OCI-LY1 (cell line): ENCODE measurements around the gene NIPAL3.

ENCODE experiments used
- CTCF ChIP-seq: fragments of 200-600 bp; sonication (generic), shearing (Covaris generic); IDR thresholded peaks from 2 replicates; pipeline ENCODE4 v1.5.1; 2017; ENCODE audit warnings: mild to moderate bottlenecking, antibody characterized with exemption, low read length, moderate library complexity, mixed read lengths
- EZH2 ChIP-seq: fragments of 200-600 bp; sonication (generic), shearing (Covaris generic); IDR thresholded peaks from 2 replicates; pipeline ENCODE4 v1.8.0; 2017; ENCODE audit warnings: borderline replicate concordance, mixed run types, mild to moderate bottlenecking, antibody characterized with exemption, low read length, moderate library complexity, mixed read lengths

DNA sequence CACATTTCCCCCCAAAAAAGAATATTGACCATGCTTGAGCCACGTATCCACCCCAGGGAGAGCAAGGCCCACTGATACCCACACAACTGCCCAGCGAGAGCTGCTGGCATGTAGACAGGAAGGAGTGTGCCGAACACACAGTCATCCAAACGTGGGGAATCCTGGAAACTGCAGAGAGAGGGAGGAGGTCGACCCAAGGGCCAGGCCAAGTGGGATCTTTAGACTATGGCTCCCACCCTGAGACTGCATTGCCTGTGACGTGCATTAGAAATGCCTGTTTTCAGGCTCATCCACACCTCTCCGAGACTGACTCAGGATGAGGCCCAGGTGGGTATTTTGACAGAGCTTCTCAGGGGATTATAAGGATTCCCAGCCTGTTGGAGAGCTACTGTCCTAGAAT lies 25.9 kb downstream of the NIPAL3 start:
- TF ChIP-seq CTCF (no peak), EZH2 (no peak)
